GM21381 (cell line): ENCODE measurements around the gene MGAT5.
"Not testable (repeated sequence)": the region's sequence is repeated elsewhere in the genome, so short reads cannot be mapped to it uniquely, and the experiment has no call there.

Experiments
- ATAC-seq: cut with Tn5 transposase; IDR thresholded peaks from one replicate; pipeline ENCODE4 v1.9.1; 2021; ENCODE audit warnings: mild to moderate bottlenecking, moderate library complexity; ENCODE audit not compliant: unreplicated experiment

The MGAT5 gene

GRCh38 chr2:134458950-134459349 lies 205.1 kb downstream of the MGAT5 start:
- no peak for ATAC-seq

GRCh38 chr2:134459706-134460406 lies 206.0 kb downstream of the MGAT5 start:
- ATAC-seq: no peak

DNA sequence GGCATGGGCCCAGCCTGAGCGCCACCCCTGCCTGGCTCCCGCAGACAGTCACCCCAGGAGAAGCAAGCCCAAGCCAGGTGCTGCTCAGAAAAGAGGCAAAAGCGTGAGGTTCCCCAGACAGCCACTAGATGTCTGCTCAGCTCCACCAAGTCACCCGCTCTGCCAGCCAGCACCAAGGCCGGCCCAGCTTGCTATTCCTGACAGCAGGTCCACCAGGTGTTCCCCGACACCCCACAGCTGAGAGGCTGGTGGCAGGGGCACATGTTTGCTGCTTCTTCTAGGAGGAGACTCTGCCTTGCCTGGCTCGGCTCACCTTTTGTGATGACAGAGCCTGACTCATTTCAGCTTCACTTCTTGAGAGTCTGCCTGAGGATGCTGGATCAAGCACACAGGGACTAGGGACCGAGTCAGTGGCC lies 206.7 kb downstream of the MGAT5 start:
- peak; percentile 82 for ATAC-seq

DNA sequence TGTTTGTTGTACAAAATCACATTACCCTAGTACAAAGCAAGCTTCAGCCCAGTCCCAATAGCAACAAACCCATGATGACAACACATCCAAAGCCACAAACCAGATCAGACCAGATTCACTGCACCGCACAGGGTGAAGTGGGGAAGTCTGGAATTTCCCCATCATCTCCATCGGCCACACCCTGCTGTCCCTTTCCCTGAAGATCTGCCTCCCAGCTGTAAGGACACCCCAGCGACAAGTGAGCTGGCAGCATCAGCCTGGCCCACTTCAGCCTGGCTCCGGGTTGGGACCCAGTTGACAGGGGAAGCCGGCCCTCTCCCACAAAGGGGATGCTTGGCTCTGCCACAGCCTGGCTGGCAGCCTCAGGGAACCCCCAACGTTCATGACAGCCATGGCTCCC lies 207.6 kb downstream of the MGAT5 start:
- ATAC-seq: no peak

DNA sequence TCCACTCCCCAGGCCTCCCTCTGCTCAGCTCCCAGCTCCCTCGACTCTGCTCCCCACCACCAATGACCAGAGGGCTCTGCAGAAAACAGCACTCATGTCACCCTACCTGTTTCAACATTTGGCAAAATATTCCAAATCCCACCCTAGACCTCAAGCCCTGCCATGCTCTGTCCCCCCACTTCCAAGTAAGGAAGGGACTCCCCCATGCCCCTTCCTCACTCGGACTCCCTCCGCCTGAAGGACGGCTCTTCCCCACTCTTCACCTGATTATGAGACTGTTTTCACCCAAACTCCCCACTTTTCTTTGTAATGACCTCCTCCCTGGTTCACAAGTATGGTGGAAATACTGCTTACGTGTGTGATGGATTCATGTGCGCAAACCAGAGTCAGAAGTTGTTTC lies 208.4 kb downstream of the MGAT5 start:
- no peak for ATAC-seq

DNA sequence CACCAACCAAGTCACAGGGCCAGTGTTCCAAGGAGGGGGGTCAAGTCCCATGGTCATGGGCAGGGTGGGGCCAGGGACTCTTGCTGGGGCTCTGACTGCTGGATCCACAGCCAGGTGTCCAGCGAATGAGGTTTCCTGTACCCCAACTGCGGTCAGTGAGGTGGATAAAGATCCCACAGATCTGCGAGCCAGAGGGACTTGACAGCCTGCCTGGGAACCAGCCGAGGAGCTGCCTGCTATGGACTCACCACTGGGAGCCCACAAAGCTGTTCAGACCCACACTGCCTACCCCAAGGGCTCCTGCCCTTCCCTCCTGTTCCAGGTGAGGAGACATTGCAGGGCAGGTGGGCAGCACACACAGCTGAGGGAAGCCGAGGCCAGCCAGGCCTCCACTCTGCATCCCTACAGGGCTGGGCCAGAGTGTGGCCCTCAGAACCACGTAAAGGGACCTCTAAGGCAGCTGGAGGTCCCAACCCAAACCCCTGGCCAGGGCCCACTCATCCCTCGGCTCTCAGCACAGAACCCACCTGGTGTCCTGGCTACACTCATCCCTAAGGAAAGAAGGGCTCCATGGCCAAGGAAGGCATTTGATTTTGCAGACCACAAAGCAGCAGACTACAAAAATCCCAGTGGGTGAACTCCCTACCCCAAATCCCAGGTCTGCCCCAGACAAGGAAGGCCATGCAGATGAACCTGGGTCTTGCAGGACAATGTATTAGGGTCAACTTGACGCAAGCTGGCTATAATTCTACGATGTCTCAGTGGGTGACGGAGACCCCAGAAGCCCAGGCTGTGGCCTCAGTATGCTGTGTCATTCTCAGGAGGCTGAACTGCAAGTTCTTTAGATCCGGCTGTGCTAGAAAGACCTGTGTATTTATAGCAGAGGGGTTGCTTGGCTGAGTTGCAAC lies 209.2 kb downstream of the MGAT5 start:
- no peak for ATAC-seq

- no peak for ATAC-seq
These were observed 209.8 kb downstream of the MGAT5 start for GRCh38 chr2:134463699-134464022.

- no peak for ATAC-seq
These were observed 211.6 kb downstream of the MGAT5 start for GRCh38 chr2:134465228-134466105.

- no peak for ATAC-seq
These were observed 212.3 kb downstream of the MGAT5 start for GRCh38 chr2:134466141-134466540.

- no peak for ATAC-seq
These were observed 214.3 kb downstream of the MGAT5 start for GRCh38 chr2:134468164-134468563.

- no peak for ATAC-seq
These were observed 214.9 kb downstream of the MGAT5 start for GRCh38 chr2:134468776-134469175.

DNA sequence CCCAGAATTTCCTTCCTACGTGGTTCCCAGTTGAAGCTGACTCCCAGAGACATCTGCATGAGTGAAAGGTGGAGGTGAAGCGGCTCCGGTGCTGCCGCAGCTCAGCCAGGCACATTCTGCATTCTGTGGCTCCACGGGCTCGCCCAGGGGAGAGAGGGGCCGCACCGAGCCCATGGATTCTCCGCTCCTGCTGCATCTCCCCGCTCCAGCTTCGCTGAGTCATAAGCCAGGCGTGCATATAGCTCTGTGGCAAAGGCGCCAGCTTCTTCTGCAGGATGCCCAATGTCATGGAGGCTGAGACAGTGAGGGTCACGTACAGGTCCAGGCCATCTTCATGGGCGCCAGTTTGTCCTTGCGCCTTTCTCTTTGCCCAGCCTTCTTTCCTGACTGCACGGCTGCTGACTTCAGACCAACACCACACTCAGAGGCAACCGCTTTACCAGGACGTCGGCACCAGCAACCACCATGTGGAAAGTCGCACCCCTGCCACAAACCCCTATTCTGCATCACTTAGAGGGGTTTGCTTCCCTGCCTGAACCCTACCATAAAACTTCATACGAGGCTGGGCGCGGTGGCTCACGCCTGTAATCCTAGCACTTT lies 215.7 kb downstream of the MGAT5 start:
- no peak for ATAC-seq

DNA sequence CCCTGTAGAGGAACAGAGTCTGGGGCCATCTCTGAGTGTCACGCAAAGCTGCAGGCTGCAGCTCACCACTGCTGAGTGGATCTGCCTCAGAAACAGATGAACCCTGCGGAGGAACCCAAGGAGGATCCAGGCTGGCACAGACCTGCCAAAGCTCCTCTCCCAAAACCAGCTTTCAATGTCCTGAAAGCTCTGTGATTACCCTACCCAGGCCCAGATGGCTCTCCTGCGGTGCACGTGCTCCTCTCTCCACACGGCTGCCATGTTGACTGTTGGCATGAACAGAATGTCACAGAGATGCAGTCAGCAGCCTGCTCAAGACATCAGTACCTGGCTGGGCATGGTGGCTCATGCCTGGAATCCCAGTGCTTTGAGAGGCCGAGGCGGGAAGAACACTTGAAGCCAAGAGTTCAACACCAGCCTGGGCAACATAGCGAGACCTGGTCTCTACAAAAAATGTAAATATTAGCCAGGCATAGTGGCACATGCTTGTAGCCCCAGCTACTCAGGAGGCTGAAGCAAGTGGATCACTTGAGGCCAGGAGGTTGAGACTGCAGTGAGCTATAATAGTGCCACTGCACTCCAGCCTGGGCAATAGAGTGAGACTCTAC lies 216.8 kb downstream of the MGAT5 start:
- ATAC-seq: no peak

GRCh38 chr2:134476982-134477381 lies 223.1 kb downstream of the MGAT5 start:
- not testable (repeated sequence) for ATAC-seq

DNA sequence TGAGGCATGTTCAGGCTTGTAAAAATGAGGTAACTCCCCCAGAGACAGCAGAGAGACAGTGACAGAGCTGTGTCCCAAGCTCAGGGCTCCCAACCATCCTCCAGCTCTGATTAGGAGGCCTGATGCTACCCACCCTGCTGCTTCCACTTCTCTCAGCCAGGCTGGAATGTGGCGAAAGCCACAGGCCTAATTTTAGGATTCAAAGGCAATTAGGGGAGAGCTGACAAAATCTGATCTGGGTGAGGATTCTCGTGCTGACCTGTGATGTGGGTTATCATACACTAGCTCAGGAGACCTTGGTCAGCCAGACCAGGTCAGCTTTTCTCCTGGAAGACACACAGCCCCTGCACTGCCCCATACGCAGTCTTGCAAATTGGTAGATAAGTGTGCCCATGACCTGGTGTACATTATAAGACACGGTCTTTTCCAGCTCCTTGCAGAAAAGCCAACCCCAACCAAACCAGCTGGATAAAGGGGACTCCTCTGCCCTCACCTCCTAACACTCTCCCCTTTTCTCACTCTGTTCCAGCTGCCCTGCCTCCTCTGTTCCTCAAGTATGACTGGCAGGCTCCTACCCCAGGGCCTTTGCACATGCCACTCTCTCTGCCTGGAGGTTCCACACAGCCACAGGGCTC lies 225.9 kb downstream of the MGAT5 start:
- no peak for ATAC-seq

DNA sequence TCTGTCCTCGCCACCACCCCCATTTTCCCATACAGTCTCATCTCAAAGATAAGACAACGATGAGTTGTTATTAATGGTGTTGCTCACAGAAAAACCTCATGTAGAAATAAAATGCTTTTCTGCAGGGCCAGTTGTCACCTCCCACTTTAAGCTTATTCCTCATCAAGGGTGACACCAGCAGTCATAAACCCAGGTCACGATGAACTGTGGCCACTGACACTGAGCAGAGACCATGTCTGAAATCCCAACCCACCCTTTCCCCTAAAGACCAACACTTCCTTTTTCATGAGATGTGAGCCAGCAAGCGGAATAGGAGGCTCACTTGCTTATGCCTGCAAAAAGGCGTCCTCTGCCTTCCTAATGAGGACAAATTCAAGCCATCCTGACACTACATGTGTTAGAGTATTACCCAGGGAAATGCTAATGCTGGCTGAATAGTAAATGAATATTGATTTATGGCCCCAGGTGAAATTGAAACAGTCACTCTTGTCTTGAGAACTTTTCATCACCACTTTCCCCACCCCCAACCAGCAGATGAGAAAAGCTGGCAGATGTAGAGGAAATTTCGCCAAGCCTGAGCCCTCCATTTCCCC lies 228.4 kb downstream of the MGAT5 start:
- ATAC-seq: no peak

- ATAC-seq: no peak
These were observed 229.0 kb downstream of the MGAT5 start for GRCh38 chr2:134482766-134483340.

GRCh38 chr2:134489732-134490384 lies 236.0 kb downstream of the MGAT5 start:
- no peak for ATAC-seq

GRCh38 chr2:134490559-134490958 lies 236.7 kb downstream of the MGAT5 start:
- ATAC-seq: no peak
